K562 (cell line): Measurements from ENCODE around the gene USHBP1. TPM values are rescaled to one million over a fixed set of nuclear protein-coding genes. Genes with fewer than 3 reads are reported as not detected.

Experiments
- BHLHE40 ChIP-seq: IDR thresholded peaks from 2 replicates; pipeline ENCODE4 v1.6.1; 2011; ENCODE audit warnings: low read length, improper control_type of control experiment
- BRD9 ChIP-seq: fragments of 450-650 bp; IDR thresholded peaks from 2 replicates; pipeline ENCODE4 v1.6.1; 2018; ENCODE audit warnings: low read depth; ENCODE audit not compliant: partially characterized antibody
- CREBBP ChIP-seq: IDR thresholded peaks from one replicate; pipeline ENCODE4 v1.6.1; 2012; ENCODE audit warnings: low read depth, mild to moderate bottlenecking, control low read depth, inconsistent platforms, low read length
- CTBP1 ChIP-seq: fragments of 450-650 bp; IDR thresholded peaks from 2 replicates; pipeline ENCODE4 v1.6.1; 2016; ENCODE audit warnings: borderline replicate concordance
- JUND ChIP-seq, 2 experiments: IDR thresholded peaks; 2 replicates in 1 of 2; 3 replicates in 1 of 2; pipeline ENCODE4 v1.6.1; 2011; ENCODE audit warnings: borderline replicate concordance in 2 of 2, low read depth in 2 of 2, low read length in 2 of 2, improper control_type of control experiment in 1 of 2, missing biosample characterization in 1 of 2, missing genetic modification characterization in 1 of 2, missing genetic modification reagents in 1 of 2
- KAT2B ChIP-seq: IDR thresholded peaks from one replicate; pipeline ENCODE4 v1.6.1; 2012; ENCODE audit warnings: low read depth, mild to moderate bottlenecking, control low read depth, inconsistent platforms, low read length, moderate library complexity
- MYNN ChIP-seq, 2 experiments: sonication (generic); formaldehyde crosslinking in 1 of 2; IDR thresholded peaks; 2 replicates each; pipeline versions ENCODE4 v1.5.0 to v1.6.1; 2016 to 2020; ENCODE audit warnings: antibody characterized with exemption in 1 of 2, missing genetic modification reagents in 1 of 2
- PCBP2 ChIP-seq: fragments of 200-400 bp; formaldehyde crosslinking; IDR thresholded peaks from 2 replicates; pipeline ENCODE4 v1.6.1; 2018; ENCODE audit warnings: low read length, low read depth, mild to moderate bottlenecking, moderate library complexity; ENCODE audit not compliant: poor library complexity, severe bottlenecking
- RBBP5 ChIP-seq: fragments of 200-600 bp; sonication (generic); IDR thresholded peaks from 2 replicates; pipeline ENCODE4 v1.6.1; 2012; ENCODE audit warnings: borderline replicate concordance, mild to moderate bottlenecking, low read length, control low read depth, inconsistent platforms; ENCODE audit not compliant: insufficient read depth, poor library complexity, severe bottlenecking
- RBFOX2 ChIP-seq: fragments of 200-400 bp; formaldehyde crosslinking; IDR thresholded peaks from 2 replicates; pipeline ENCODE4 v1.6.1; 2017; ENCODE audit warnings: low read depth, mild to moderate bottlenecking, low read length, moderate library complexity
- SMAD4 ChIP-seq: fragments of 250-450 bp; sonication (Bioruptor Pico); conservative IDR thresholded peaks from 2 replicates; pipeline ENCODE4 v1.8.0; 2021; ENCODE audit warnings: inconsistent platforms, mild to moderate bottlenecking, moderate library complexity
- ZBTB7A ChIP-seq: IDR thresholded peaks from 2 replicates; pipeline ENCODE4 v1.6.1; 2011; ENCODE audit warnings: low read depth, mild to moderate bottlenecking, low read length, moderate library complexity, borderline replicate concordance; ENCODE audit not compliant: control insufficient read depth
- ZNF146 ChIP-seq: IDR thresholded peaks from one replicate; pipeline ENCODE4 v1.6.1; 2018; ENCODE audit warnings: missing compliant biosample characterization; ENCODE audit not compliant: unreplicated experiment
- ZNF408 ChIP-seq: fragments of 250-450 bp; sonication (Bioruptor Pico); IDR thresholded peaks from 2 replicates; pipeline ENCODE4 v1.4.0; 2020; ENCODE audit warnings: low read depth, mild to moderate bottlenecking, moderate library complexity
- polyA plus RNA-seq, 8 experiments: library from polyadenylated mRNA; depleted of rRNA in 4 of 8; stranded (reverse) in 5 of 8; unstranded in 3 of 8; fragments of >200 nt; fragmentation: Nextera tagmentation in 2 of 8; fragmentation: Illumina TruSeq in 1 of 8; extraction: Ambion mirVana in 2 of 8; extraction: Trizol in 1 of 8; gene quantifications; 2 replicates each; pipeline versions ENCODE4 v1.2.1 to v1.2.3, GENCODE V29; 2011 to 2014; ENCODE audit warnings: inconsistent platforms in 1 of 8, missing spikeins in 1 of 8
- total RNA-seq, 7 experiments: library from RNA; depleted of rRNA in 6 of 7; stranded (reverse); fragments of >200 nt in 6 of 7; fragmentation: Illumina TruSeq in 2 of 7; extraction: Trizol in 2 of 7; gene quantifications; 2 replicates each; pipeline versions ENCODE4 v1.2.1 to v1.2.3, GENCODE V29; 2011 to 2021; ENCODE audit warnings: low replicate concordance in 1 of 7
- TF ChIP-seq, protein P1 (sequence below): fragments of 450-650 bp; IDR thresholded peaks from 2 replicates; pipeline ENCODE4 v1.6.1; 2017; ENCODE audit warnings: antibody characterized with exemption, mild to moderate bottlenecking
- TF ChIP-seq, protein P2 (sequence below): sonication (generic); formaldehyde crosslinking; IDR thresholded peaks from 2 replicates; pipeline ENCODE4 v1.8.0; 2022; ENCODE audit warnings: missing genetic modification reagents, mild to moderate bottlenecking, borderline replicate concordance

The USHBP1 gene
- total and polyA plus RNA-seq, 9 of the 15 experiments (the other 6 are each of a cell fraction or from before 2014, with no cell fraction given), result 0.03 to 0.10 (median 0.05) TPM; not detected in 5

DNA sequence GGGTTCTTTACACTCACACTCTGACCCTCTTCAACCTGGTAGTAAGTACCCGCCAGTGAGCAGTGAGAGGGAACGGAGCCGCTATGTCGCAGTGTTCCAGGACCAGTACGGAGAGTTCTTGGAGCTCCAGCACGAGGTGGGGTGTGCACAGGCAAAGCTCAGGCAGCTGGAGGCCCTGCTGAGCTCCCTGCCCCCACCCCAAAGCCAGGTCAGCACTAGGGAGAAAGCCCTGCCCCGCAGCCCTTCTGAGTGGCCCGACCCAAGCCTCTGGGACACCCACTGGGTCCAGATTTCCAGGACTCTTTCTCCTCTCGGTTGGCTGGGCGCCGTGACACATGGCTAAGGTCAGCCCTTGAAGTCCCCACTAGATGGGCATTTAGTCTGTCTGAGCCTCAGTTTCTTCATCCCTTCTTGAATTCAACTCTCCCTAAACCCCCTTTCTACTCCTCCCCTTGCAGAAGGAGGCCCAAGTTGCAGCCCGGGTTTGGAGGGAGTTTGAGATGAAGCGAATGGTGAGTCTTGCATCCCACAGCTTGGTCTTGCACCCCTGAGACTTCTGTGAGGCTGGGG is 36.7 kb downstream of the USHBP1 start (continued):
- TF ChIP-seq, protein P1, sequence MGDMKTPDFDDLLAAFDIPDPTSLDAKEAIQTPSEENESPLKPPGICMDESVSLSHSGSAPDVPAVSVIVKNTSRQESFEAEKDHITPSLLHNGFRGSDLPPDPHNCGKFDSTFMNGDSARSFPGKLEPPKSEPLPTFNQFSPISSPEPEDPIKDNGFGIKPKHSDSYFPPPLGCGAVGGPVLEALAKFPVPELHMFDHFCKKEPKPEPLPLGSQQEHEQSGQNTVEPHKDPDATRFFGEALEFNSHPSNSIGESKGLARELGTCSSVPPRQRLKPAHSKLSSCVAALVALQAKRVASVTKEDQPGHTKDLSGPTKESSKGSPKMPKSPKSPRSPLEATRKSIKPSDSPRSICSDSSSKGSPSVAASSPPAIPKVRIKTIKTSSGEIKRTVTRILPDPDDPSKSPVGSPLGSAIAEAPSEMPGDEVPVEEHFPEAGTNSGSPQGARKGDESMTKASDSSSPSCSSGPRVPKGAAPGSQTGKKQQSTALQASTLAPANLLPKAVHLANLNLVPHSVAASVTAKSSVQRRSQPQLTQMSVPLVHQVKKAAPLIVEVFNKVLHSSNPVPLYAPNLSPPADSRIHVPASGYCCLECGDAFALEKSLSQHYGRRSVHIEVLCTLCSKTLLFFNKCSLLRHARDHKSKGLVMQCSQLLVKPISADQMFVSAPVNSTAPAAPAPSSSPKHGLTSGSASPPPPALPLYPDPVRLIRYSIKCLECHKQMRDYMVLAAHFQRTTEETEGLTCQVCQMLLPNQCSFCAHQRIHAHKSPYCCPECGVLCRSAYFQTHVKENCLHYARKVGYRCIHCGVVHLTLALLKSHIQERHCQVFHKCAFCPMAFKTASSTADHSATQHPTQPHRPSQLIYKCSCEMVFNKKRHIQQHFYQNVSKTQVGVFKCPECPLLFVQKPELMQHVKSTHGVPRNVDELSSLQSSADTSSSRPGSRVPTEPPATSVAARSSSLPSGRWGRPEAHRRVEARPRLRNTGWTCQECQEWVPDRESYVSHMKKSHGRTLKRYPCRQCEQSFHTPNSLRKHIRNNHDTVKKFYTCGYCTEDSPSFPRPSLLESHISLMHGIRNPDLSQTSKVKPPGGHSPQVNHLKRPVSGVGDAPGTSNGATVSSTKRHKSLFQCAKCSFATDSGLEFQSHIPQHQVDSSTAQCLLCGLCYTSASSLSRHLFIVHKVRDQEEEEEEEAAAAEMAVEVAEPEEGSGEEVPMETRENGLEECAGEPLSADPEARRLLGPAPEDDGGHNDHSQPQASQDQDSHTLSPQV, result 0 out of 2 replicates have a peak, but pooled peaks have one; percentile 28
- TF ChIP-seq CTBP1 (no peak), RBBP5 (no peak), RBFOX2 (no peak; the same call in 1 of the 2 replicates), ZNF146 (CRISPR knock-in tag) (no peak), KAT2B (no peak), CREBBP (no peak), ZBTB7A (peak; percentile 21; the same call in 1 of the 2 replicates), ZNF408 (CRISPR knock-in tag) (no peak), PCBP2 (no peak), BHLHE40 (no peak), SMAD4 (CRISPR knock-in tag) (0 out of 2 replicates have a peak, but pooled peaks have one; percentile 8), MYNN (IDR thresholded peaks at IDR 0.05) (no peak), MYNN (CRISPR knock-in tag; IDR thresholded peaks at IDR 0.05) (no peak), JUND (IDR thresholded peaks at IDR 0.05; ENCODE audit: borderline replicate concordance, low read depth, low read length) (no peak), JUND (tag; IDR thresholded peaks at IDR 0.05; ENCODE audit: borderline replicate concordance, low read depth, low read length) (no peak), BRD9 (no peak)
- TF ChIP-seq, protein P2, sequence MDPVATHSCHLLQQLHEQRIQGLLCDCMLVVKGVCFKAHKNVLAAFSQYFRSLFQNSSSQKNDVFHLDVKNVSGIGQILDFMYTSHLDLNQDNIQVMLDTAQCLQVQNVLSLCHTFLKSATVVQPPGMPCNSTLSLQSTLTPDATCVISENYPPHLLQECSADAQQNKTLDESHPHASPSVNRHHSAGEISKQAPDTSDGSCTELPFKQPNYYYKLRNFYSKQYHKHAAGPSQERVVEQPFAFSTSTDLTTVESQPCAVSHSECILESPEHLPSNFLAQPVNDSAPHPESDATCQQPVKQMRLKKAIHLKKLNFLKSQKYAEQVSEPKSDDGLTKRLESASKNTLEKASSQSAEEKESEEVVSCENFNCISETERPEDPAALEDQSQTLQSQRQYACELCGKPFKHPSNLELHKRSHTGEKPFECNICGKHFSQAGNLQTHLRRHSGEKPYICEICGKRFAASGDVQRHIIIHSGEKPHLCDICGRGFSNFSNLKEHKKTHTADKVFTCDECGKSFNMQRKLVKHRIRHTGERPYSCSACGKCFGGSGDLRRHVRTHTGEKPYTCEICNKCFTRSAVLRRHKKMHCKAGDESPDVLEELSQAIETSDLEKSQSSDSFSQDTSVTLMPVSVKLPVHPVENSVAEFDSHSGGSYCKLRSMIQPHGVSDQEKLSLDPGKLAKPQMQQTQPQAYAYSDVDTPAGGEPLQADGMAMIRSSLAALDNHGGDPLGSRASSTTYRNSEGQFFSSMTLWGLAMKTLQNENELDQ (CRISPR knock-in tag), result no peak
